GM18861 (cell line): ENCODE results near the gene SLC7A6OS.

Experiments
- ATAC-seq: cut with Tn5 transposase; IDR thresholded peaks from one replicate; pipeline ENCODE4 v1.9.1; 2021; ENCODE audit not compliant: unreplicated experiment

The SLC7A6OS gene

DNA sequence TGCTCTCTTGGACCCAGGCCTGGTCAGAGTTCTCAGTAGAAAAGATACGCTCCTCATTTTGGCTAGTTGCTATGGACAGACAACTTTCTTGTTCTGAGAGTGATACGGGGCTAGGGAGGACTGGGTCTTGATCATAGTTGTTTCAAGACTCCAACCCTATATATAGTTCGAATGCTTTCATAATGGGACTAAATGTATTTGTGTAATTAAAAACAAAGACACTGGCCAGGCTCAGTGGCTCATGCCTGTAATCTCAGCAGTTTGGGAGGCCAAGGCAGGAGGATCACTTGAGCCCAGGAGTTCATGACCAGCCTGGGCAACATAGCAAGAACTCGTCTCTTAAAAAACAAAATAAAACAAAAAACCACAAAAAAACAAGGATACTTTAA lies 28.7 kb downstream of the SLC7A6OS start:
- ATAC-seq: no peak

DNA sequence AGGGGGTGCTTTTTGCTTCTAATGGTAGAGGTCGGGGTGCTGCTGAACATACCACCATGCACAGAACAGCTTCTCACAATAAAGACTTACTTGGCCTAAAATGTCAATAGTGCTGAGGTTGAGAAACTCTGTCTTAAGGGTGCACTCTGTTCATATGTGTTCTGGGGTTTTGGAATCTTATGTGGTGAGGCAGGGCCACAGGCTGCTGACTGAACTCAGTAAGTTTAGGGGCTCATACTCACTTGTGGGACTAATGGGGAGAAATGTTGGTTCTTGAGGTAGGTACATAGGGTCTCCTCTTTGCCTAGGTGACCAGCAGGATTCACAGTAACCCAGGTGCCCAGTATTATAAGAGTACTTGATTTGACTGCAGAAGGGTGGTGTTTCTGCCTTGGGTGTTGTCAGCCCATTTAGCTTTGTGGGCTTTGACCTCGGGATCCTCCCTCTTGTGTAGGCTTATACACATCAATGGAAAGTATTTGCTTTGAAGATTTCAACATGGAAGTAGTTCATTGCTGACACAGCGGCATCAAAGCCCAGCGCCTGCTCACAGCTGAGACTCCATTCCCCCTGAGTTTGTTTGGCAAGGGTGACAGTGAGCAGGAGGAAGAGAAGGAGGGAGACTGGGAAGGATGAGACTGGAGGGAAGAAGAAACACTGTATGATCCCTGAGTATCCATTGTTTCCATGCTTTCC lies 29.2 kb downstream of the SLC7A6OS start:
- no peak for ATAC-seq

DNA sequence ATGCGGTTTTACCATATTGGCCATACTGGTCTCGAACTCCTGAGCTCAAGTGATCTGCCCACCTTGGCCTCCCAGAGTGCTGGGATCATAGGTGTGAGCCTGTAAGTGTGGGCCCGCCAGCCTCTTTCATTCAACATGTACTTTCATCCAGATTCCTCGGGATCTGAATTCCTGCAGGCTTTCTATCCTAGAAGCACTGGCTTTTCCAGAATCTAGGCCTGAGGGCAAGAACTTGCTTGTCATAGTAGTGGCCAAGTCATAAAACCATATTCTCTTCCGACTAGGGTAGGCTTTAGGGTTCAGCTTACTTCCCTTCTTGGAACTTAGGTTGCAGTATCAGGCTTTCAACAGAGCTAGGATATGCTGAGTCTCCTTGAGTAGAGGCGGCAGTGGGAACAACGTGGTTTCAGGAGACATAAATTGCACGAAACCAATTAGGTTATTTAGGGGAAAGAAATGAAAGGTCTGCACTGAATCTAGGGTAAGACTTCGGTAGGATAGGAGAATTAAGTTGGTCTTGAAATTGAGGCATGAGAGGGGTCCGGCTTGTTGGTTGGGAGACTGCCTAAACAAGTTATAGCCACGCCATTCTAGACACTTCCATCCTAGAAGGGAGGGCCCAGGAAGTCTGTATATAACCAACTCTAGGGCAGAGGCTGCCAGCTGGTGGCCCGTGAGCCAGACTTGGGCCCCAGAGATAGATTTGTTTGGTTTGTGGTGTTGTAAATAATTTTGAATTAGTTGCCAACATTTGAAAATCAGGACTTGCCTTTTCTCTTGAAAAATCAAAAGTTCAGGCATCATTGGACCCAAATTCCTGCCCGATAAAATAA lies 30.8 kb downstream of the SLC7A6OS start:
- no peak for ATAC-seq

DNA sequence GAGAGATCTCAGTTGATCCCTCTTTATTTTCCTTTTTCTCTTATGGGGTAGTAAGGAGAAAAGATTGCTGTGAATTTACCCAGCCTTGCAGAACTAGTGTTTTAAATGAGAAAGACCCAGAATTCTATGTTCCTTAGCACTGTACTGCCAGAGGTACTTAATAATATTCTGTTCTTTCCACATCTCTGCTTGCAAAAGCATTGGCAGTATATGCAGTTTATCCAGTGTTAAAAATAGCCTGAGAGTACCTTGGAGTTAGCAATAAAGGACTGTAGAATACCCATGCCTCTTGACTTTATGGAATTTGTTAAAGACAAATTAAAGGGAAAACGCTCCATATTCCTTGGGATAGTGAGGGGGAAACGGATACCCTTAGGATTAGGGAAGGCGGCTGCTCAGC lies 34.5 kb downstream of the SLC7A6OS start:
- no peak for ATAC-seq

DNA sequence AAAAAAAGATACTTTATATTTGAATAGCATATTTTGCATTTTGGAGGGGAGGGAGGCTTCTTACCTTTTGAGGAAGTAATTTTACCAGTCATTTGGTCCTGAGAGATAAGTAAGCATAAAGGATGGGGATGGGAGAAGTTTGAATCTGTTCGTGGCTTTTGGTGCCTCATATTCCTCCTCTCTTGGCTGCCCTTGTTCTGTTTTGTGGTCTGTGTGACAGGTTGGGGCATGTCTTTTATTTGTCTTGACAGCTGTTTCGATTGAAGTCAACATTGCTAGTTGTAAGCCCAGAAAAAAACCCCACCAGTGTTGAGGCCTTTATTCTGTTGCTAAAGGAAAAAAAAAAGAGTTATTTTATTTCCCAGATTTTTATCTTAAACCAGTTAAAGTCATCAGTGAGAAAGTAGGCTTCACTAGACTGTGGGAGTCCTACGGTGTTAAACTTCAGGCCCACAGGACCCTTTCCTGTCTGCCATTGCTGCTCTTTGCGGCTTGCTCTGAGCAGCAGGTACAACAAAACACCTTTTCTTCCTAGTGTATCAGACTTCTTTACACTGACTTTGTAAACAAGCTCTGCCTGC lies 35.0 kb downstream of the SLC7A6OS start:
- peak; percentile 67 for ATAC-seq

DNA sequence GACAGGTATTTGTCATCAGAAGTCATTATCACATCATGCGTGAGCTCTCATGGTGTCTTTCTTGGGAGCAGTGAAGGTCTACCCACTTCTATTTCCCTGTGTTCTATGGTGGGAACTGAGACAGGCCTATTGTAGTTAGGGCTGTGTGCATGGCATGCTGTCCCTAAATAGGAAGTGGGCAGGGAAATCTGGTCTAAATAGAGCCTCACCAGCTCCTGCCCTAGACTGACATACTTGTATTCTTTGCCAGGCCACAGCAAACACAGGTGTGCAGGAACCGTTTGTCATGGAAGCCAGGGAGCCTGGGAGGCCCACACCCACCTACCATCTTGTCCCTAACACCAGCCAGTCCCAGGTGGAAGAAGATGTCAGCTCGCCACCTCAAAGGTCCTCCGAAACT lies 36.3 kb downstream of the SLC7A6OS start:
- no peak for ATAC-seq

DNA sequence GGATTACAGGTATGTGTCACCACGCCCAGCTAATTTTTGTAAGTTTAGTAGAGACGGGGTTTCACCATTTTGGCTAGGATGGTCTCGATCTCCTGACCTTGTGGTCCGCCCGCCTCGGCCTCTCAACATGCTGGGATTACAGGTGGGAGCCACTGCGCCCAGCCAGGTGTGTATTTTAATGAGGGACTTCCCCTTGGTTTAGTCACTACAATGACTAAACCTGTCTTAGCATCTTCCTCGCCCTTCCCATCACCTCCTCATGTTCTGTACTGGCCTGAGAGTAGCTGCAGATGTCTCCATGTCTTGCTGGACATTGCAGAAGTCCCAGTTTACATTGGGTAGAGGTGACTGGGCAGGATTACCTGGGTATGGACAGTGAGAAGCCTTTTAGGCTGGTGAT lies 36.9 kb downstream of the SLC7A6OS start:
- no peak for ATAC-seq

DNA sequence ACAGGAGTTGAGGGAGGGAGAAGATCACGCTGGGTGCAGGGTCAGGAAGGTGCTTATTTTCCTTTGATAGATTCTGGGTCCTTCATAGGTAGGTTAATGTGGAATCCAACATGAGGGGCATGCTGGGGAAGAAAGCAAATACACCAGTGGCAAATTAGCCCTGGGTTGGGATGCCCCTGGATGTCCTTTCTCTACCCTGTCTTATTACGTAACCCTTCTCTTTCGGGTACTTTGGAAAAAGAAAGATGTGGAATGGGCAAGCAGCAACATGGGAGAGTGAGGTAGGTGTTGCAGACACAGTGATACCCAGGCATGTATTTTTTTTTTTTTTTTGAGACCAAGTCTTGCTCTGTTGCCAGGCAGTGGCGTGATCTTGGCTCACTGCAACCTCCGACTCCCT lies 37.3 kb downstream of the SLC7A6OS start:
- no peak for ATAC-seq

DNA sequence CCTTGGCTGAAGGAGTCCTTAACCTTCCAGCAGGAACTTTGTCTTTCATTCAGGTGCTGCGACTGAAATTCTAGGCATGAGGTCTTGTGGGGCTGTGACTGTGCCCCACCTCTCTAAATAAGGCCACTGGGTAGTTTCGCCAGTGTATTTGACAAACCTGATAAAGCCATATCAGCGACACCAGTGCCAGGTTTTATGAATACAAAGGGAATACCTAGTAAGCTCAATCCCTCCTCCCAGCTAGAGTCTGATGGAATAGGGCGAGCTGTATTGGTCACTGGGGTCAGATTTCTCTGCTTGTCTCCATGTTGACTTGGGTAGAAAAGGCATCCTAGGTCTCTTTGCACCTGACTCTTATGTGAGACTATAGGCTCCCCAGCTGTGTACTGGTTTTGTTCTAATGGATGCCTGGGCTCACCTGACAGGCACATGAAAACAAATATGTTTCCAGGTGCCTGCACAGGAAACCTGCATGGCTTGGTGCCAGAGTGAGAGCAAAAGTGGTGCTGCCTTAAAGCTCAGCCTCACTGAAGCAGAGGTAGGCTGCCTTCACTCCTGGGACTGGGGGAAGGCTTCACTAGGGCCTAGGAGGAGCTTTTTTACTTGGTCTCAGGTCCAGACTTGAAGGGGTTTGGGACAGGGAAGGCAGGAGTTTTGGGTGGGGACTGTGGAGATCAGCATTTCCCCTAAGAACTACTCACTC lies 38.1 kb downstream of the SLC7A6OS start:
- ATAC-seq: no peak

DNA sequence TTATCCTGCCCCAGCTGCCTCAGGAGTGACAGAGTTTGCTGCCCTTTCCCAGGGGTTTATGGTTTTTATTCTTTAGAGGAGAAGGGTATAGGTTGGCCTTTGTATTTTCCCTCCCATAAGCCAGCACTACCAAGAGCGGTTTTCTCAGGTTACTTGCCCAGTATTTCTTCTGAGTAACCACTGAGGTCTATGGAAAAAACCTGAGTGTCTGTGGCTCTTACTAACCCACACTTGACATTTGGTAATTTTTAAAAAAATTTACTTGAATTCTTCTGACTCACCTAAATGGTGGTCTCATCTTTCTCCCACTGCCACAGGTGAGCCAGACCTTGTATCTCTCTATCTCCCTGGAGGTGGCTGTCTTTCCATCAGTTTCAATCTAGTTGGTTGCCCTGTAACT lies 40.4 kb downstream of the SLC7A6OS start:
- ATAC-seq: no peak

DNA sequence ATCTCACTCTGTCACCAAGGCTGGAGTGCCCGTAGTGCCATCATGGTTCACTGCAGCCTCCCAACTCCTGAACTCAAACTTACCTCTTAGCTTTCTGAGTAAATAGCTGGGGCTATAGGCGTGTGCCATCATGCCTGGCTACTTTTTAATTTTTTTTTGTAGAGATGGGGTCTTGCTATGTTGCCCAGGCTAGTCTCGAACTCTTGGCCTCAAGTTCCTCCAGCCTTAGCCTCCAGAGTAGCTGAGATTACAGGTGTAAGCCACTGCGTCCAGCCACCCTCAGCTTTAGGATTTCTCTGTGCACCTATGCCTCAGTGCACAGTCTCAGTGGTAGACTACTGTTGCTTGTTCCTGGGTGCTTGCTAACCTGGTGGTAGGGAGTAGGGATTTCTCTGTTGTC lies 41.0 kb downstream of the SLC7A6OS start:
- no peak for ATAC-seq

DNA sequence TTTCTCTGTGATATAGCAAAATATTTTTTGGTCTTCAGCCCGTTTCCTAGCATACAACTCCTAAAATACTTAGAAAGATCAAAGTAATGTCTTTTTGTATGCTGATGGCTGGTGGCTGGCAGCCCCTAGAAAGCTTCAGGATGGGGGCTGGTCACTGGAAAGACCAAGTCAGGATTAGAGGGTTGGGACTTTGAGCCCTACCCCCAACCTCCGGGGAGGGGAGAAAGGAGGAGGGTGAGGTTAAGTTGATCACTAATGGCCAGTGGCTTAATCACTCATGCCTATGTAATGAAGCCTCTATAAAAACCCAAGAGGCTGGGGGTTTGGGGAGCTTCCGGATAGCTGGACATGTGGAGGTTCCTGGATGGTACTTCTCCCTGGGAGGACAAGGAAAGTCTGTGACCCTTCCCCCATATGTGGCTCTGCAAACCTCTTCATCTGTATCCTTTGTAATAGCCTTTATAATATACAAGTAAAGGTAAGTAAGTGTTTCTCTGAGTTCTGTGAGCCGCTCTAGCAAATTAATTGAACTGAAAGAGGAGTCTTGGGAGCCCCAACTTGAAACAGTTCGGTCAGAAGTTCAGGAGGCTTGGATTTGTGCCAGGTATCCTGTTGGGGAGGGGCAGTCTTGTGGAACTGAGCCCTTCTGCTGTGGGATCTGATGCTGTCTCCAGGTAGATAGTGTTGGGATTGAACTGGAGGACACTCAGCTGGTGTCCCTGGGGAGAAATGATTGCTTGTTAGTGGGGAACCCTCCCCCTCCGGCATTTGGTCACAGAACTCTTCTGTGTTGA lies 42.9 kb downstream of the SLC7A6OS start:
- no peak for ATAC-seq

DNA sequence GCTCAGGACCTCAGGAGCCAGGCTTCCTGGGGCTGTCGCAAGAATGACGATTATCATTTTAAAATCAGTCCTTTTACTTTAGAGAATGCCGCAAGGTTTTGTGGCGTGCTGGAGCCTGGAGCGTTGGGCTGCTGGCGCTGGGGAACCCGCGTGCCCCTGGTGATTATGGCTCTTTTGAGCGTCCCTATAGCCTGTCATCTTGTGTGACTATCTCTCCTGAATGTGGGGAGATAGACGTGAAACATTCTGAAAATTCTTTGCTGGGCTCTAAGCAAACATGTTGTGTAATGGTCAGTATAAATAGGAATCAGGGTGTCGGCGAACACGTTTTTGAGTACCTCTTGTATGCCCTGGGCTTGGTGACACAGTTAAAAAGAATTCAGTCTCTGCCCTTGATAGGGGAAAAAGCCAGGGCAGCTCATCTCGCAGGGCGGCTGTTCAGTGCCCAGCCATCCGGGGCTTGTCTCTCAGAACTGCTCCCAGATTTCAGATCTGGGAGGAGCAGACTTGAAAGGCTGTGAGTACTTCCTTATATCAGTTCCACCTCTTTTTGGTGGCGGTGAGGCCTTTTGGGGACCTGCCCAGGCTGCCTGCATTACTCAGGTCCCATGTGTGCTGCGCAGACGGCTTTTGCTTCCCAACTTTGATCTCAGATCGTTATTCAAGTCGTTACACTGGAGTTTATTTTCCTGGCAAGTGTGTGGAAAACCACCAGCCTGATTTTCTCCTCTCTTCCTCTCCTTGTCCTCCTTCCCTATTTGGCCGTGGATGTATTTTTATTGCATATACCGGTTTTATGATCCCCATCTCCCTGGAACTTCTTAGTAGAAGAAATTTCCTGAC lies 45.4 kb downstream of the SLC7A6OS start:
- ATAC-seq: no peak

DNA sequence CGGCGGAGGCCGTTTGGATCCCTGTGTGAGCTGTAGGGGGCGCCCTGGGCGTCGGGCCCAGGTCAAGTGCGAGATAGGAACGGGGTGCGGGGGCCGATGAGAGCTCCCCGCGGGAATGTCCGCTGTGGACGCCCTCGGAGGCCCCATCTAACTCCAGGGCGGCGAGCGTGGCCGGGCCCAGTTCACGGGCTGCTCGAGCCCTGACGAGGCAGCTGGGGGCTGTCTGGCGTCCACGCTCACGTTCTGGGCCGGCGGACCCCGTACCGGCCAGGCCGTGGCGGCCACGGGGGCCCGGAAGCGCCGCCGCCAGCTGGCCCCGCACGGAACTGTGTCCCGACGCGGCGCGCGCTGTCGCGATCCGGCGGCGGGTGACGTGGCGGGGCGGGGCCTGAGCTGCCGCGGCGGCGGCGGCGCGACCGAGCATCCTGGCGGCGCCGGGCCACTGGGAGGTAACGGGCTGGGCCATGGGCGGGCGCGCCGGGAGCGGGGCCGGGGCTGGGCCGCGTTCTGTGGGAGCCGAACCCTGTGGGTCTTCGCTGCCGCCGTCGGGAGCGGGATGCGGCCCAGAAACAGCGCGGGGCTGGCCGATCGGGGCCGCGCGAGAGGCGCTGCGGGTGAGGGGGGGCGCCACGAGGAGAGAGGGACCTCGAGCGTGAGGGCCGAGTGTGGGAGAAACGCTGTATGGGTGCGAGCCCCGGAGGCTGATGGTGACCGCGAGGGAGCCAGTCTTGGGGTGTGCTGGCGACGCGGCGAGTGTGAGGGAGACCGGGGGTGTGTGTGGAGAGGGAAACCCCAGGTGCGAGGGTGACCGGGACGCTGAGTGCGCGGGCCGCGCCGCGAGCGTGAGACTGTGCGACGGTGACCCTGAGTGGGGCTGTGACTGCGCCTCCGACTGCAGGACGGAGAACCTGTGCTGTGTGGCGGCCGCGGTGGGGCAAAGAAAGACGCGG lies 46.3 kb downstream of the SLC7A6OS start, which contains the start of gene SLC7A6:
Gene SLC7A6 (plus strand): TSS at position 399 of the 950 bp plus-strand sequence. CDS start 10,201 bp downstream, outside the sequence.
- ATAC-seq: peak; percentile 48

DNA sequence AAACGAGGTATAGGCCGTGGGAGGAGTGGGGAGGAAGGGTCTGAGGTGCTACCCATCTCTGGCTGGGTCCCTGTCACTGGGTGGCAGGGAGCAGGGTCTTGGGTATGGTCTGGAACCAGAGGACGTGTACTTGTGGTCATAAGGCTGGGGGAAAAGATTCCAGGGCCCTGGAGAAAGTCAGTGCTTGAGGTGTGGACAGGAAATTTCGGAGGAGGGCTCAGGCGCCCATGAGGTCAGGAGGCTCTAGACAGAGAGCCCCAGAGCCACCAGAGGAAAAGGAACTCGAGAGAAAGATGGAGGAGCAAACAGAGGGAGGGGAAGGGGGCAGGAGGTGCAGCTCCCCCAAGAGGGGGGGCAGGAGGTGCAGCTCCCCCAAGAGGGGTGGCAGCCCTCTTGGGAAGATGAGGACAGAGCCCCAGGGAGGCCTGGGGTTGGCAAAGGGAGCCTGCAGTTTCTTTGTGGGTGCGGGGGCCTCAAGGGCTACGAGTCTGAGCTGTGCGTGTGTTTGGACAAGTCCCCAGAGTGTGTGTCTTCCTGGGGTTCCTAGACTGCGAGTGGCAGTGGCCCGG lies 47.1 kb downstream of the SLC7A6OS start:
- ATAC-seq: no peak

DNA sequence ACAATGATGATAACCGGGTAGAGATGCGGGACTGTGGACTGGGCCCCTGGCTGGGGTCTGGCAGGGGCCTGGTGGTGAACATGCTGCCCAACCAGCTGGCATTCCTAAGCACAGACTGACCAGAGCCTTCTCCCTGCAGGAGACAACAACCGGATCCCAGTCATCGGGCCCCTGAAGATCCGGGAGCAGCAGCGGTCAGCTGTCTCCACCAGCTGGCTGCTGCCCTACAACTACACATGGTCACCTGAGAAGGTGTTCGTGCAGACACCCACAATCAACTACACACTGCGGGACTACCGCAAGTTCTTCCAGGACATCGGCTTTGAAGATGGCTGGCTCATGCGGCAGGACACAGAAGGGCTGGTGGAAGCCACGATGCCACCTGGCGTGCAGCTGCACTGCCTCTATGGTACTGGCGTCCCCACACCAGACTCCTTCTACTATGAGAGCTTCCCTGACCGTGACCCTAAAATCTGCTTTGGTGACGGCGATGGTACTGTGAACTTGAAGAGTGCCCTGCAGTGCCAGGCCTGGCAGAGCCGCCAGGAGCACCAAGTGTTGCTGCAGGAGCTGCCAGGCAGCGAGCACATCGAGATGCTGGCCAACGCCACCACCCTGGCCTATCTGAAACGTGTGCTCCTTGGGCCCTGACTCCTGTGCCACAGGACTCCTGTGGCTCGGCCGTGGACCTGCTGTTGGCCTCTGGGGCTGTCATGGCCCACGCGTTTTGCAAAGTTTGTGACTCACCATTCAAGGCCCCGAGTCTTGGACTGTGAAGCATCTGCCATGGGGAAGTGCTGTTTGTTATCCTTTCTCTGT lies 51.5 kb downstream of the SLC7A6OS start:
- ATAC-seq: no peak
